Retinal pigment epithelial cell (primary cell): ENCODE measurements around the gene C10orf88.

Source experiments
- DNase-seq: peaks from one replicate; pipeline ENCODE4 v3.0.0-alpha.2; 2010; ENCODE audit warnings: low read depth
- H3K4me3 ChIP-seq: 2 replicates; pipeline ENCODE4 v1.5.1; 2011; ENCODE audit warnings: mild to moderate bottlenecking, low read length, control low read depth, moderate library complexity
- TF ChIP-seq, protein P1 (sequence below): conservative IDR thresholded peaks from 2 replicates; pipeline ENCODE4 v1.5.1; 2011; ENCODE audit warnings: low read depth, low read length, control low read depth, inconsistent platforms

C10orf88 gene

GRCh38 chr10:122962405-122962804 is 8.4 kb upstream of the C10orf88 start:
- H3K4me3 ChIP-seq = no peak overlapping the region
- TF ChIP-seq, protein P1, sequence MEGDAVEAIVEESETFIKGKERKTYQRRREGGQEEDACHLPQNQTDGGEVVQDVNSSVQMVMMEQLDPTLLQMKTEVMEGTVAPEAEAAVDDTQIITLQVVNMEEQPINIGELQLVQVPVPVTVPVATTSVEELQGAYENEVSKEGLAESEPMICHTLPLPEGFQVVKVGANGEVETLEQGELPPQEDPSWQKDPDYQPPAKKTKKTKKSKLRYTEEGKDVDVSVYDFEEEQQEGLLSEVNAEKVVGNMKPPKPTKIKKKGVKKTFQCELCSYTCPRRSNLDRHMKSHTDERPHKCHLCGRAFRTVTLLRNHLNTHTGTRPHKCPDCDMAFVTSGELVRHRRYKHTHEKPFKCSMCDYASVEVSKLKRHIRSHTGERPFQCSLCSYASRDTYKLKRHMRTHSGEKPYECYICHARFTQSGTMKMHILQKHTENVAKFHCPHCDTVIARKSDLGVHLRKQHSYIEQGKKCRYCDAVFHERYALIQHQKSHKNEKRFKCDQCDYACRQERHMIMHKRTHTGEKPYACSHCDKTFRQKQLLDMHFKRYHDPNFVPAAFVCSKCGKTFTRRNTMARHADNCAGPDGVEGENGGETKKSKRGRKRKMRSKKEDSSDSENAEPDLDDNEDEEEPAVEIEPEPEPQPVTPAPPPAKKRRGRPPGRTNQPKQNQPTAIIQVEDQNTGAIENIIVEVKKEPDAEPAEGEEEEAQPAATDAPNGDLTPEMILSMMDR = no peak
- DNase-seq = no peak

- TF ChIP-seq, protein P1 = no peak
- no peak for DNase-seq
- H3K4me3 ChIP-seq = no peak overlapping the region
These were observed 3.4 kb upstream of the C10orf88 start for GRCh38 chr10:122957474-122957873.

- DNase-seq = no peak
- TF ChIP-seq, protein P1 = no peak
- H3K4me3 ChIP-seq = no peak overlapping the region
These were observed 1.9 kb upstream of the C10orf88 start for GRCh38 chr10:122955892-122956291.

DNA sequence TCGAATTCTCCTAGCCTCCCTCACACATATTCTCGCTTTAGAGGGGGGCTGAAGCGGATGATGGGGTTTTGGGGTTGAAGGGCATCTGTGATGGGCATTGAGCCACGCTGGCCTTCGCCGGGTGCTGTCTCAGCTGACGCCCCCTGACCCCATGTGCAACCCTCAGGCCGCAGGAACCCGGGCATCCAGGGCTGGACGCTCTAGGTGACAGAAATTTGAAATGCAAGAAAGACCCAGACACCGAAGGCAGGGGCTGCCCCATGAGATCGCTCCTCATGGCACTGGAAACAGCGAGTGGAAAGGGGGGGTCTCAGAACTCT is 664 bp upstream of the C10orf88 start:
- TF ChIP-seq, protein P1 = no peak
- DNase-seq = no peak
- peak overlapping the region; percentile 73 for H3K4me3 ChIP-seq

- H3K4me3 ChIP-seq = no peak overlapping the region
- TF ChIP-seq, protein P1 = no peak
- no peak for DNase-seq
These were observed 4.7 kb downstream of the C10orf88 start for GRCh38 chr10:122949296-122949695.

DNA sequence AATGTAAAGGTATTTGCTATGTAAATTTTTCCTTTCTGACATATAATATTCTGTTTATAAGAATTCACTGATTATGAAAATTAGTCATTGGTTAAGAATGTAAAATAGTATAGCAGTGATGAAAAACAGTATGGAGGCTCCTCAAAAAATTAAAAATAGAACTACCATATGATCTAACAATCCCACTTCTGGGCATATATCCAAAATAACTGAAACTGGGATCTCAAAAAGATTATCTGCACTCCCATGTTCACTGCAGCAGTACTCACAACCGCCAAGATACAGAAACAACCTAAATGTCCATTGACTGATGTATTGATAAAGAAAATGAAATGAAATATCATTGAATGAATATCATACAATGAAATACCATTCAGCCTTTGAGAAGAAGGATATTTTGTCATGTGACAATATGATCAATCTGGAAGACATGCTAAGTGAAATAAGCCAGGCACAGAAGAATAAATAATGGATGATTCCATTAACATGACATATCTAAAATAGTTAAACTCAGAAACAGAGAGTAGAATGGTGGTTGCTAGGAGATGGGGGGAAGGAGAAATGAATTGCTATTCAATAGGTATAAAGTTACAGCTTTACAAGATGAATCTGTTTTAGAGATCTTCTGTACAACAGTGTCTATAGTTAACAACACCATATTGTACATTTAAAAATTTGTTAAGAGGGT is 14.0 kb downstream of the C10orf88 start:
- TF ChIP-seq, protein P1 = no peak
- peak; percentile 78 for DNase-seq
- H3K4me3 ChIP-seq = no peak overlapping the region

DNA sequence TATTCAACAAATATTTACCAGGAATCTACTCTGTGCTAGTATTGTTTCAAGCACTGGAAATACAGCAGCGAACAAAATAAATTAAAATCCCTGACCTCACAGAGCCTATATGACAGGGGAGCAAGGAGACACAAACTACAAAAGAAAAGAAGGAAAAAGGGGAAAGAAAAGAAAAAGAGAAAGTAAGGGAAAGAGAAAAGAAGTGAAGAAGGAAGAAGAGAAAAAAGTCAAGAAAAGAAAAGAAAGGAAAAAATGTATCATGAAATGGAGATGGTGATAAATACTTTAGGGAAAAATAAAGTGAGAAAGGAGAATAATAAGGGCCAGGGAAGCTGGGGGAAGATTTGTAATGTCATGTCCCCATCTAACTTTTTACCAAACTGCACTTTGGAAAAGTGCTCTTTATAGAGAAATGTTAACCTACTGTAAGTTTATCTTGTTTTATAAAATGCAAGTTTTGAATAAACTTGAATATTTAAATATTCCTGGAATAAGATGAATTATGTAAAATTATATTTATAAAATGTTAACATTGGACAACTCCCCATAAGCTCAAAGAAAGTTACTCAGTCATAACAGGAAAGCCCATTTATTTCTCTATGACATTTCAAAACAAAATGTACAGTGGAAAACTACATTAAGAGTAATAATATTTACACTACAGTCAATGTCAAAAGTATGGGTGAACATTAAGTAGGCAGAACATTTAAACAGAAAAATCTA is 14.7 kb downstream of the C10orf88 start:
- DNase-seq = no peak
- no peak overlapping the region for H3K4me3 ChIP-seq
- TF ChIP-seq, protein P1 = no peak
